NCI-H748 treated with DMSO at 0.1 percent for 48 hours (cell line): ENCODE data around the gene LDLR.
"Not testable (repeated sequence)": the region's sequence is repeated elsewhere in the genome, so short reads cannot be mapped to it uniquely, and the experiment has no call there.

Source experiments
- DNase-seq: peaks from one replicate; lab custom pipeline; 2025; lab: John Stamatoyannopoulos, UW

LDLR gene

DNA sequence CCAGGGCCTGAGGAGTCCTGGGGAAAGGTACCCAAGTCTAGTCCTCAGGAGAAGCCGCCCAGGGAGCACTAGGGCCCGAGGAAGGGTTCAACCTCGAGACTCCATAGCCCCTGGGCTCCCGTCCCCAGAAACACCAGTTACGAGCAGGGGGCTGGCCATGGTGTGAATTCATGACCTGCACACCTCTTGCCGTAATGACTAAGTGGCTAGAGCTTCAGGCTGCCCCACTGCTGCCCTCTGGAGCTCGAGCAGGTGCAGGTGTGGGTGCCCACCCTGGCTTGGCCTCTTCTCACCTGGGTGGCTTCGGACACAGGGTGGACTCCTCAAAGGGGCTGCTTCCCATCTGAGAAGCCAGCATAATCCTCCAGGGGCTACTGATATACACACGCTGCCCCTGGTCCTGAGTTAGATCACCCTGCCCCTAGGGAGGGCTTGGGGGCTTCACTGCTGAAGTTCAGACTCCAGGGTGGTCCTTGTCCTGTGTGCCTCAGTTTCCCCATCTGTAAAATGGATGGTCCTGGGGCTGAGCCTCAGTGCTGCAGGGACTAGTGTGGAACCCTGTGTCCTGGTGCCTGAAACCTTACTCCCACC lies 52.8 kb downstream of the LDLR start:
- DNase-seq = no peak

DNA sequence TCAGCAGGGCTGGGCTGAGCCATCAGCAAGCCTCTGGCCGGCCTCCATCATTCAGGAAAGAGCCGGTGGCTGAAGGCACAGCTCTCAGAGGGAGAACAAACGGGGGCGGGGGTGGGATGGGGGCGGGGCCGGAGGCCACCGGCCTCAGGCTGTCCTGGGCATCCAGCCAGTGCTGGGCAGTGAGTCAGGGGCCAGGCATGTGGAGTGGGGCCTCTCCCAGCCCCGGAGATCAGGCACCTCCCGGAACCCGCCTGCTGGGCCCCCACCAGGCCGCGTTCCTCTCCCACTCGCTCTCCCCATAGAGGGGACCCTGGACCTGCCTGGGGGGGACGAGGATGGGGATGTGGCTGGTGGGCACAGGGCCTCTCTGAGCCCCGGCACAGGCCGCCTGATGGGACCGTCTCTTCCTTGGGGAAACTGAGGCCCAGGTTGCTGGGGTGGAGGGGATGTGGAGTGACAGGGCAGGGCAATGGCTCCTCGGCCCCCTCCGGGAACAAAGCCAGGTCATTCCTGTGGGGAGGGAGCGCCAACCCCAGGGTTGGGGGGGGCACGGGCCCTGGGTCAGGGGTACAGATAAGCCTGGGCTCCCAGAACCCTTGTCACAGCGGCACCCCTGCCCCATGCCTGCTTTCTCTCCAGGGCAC lies 53.4 kb downstream of the LDLR start:
- no peak for DNase-seq

DNA sequence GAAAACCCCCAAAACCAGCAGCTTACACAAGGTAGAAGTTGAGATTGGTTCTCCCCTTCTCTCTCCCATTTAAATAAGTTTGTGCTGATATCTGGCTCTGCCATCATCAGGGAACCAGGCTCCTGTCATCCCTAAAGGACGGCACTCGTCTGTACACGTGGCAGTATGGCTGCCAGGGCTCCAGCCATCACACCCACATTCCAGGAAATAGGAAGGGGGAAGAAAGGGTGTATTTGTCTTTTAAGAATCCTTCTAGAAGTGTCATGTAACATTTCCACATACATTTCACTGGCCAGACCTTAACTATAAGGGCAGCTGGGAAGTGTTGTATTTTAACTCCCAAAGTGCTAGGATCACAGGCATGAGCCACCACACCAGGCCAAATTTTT lies 56.3 kb downstream of the LDLR start:
- DNase-seq = no peak

DNA sequence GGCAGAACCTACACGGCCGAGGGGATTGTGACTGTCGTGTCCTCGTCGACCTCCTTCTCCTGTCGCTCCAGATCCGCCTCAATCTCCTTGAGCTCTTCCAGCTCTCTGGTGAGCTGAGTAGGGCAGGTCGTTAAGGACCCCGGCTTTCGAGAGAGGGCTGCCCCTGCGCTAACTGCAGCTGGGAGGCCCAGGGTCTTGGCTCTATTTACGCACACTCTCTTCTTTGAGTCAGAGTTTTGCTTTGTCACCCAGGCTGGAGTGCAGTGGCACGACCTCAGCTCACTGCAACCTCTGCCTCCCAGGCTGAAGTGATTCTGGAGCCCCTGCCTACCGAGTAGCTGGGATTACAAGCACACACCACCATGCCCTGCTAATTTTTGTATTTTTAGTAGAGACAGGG lies 58.7 kb downstream of the LDLR start:
- no peak for DNase-seq

DNA sequence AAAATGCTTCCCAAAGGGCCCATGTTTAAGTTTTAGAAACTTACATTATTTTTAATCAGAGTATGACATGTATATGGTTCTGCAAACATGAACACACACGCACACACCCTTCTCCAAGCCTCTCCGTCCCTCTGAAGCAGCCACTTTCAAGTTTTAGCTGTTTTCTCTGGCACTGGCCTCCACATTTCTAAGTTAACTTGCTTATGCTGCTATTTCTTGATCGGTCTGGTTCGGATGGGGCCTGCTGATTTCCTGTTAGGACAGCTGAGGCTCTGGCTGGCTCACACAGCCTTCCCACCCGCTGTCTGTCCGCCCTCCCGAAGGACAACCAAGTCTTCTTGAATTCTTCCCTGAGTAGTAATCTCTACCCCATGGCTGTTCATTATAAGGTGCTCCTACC lies 61.9 kb downstream of the LDLR start:
- no peak for DNase-seq

DNA sequence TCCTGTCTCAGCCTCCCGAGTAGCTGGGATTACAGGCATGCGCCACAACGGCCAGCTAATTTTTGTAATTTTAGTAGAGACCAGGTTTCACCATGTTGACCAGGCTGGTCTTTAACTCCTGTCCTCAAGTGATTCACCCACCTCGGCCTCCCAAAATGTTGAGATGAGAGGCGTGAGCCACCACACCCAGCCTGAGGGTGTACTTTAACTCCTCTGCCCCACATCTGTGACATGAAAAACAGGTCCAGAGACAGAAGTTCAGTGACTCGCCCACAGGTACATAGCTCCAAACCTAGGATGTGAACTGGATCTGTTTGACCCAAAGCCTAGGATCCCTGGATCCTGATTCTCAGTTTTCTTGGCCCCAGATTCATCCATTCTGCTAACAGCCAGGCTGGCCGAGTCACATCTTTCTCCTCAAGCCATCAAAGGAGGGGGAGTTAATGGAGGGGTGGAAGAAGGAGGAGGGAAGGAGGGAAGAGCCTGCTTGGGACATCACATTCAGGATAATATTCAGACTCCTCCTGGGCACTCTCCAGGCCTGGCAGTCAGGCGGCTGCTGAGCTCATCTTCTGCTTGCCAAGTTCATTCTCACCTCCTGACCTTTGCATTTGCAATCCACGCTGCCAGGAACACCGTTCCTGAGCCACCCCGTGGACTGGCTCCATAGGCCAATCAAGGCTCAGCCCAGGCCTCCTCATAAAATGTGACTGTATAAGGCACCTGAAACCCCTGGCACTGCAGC lies 63.2 kb downstream of the LDLR start:
- DNase-seq = no peak

DNA sequence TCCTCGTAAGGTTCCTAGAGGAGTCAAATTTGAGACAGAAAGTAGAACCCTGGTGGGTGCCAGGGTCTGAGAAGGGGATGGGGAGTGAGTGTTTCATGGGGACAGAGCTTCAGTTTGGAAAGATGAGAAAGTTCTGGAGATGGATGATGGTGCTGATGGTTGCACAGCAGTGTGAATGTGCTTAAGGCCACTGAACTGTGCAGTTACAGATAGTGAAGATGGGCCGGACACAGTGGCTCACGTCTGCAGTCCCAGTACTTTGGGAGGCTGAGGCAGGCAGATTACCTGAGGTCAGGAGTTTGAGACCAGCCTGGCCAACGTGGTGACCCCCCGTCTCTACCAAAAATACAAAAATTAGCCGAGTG lies 65.4 kb downstream of the LDLR start:
- DNase-seq = no peak

DNA sequence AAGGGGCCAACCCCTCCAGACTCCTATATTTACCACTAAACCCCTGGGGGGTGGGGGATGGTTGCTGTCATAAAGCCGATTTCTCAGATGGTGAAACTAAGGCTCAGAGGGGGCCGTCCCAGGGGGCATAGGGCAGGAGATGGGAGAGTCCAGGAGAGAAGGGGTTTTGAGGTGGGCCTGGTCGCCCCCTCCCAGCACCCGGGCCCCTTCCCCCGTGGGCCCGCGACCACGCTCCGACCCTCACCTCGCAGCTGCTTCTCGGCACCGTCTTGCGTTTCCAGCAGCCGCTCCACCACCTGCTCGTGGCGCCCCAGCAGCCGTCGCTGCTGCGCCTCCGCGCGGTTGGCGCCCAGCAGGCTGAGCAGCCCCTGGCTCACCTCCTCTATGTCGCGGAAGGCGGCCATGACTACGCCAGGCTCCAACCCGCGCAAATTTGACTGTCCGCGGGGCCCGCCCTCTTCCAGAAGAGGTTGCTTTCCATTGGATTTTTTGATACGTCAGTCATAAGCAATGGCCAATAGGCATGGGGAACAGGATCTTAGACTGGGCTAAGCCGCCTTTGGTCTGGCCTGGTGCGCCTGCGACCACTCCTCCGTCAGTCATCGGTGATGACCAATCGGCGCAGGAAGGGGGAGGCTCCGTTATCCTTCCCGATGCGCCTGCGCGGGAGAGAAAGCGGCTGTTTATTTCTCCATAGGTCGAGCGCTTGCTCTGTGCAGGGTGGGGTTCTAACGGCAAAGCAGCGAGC lies 66.3 kb downstream of the LDLR start, which contains the start of gene SPC24:
Gene SPC24 (minus strand): TSS at position 410 of the 748 bp plus-strand sequence. CDS start 6 bp downstream, at position 404.
- peak; percentile 93 for DNase-seq

DNA sequence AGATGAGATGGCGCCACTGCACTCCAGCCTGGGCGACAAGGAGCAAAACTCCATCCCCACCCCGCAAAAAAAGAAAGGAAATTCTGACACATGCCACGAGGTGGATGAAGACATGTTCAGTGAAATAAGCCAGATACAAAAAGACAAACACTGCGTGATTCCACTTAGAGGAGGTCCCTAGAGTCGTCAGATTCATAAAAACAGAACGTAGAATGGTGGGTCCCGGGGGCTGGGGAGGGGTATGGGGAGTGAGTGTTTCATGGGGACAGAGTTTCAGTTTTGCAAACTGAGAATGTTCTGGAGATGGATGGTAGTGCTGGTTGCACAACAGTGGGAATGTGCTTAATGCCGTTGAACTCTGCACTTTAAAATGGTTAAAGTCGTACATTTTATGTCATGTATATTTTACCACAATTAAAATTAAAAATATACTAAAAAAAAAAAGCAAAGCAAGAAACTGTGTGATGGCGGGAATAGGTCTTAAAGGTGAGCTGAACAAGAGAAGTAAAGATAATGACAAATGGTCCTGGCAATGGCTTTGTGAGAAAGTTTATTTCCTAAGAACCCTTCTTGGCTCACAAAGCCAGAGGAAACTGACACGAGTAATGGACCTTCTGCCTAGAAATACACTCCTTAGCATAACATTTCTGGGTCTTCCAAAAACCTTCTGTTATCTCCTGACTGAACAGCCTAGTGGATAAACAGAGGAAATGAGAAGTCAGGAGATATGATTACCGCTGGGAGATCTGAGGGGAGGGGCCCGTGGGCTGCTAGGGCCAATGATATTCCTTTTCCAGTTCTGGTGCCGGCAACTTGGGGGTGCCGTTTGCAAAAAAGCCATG lies 70.6 kb downstream of the LDLR start:
- no peak for DNase-seq

DNA sequence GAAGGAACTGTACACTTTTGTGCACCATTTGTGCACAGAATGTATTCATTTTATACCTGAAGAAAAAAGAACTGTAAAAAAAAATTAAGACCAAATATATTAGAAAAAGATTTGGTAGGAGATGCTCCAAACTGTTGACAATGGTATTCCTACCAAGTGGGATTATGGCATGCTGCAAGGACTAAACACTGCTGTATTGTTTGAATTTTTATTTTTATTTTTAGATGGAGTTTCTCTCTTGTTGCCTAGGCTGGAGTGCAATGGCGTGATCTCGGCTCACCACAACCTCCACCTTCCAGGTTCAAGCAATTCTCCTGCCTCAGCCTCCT lies 71.1 kb downstream of the LDLR start:
- DNase-seq = not testable (repeated sequence)

DNA sequence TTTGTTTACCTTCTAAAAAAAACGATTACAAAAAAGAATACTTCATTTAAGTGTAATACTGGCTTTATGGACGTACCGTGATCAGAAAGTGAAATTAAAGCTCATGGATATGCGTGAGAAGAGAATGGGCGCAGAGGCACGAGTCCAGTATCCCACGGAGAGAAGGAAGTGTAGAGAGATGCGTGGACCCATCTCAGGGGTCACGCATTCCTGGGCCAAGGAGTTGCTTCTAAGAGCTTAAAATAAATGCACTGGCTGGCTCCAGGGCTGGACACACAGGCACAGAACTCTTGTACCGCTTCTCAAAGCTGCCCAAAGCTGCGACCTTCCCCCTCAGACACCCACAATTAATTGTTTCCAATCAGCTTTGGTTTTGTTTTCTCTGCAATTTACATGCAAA lies 75.0 kb downstream of the LDLR start:
- no peak for DNase-seq

DNA sequence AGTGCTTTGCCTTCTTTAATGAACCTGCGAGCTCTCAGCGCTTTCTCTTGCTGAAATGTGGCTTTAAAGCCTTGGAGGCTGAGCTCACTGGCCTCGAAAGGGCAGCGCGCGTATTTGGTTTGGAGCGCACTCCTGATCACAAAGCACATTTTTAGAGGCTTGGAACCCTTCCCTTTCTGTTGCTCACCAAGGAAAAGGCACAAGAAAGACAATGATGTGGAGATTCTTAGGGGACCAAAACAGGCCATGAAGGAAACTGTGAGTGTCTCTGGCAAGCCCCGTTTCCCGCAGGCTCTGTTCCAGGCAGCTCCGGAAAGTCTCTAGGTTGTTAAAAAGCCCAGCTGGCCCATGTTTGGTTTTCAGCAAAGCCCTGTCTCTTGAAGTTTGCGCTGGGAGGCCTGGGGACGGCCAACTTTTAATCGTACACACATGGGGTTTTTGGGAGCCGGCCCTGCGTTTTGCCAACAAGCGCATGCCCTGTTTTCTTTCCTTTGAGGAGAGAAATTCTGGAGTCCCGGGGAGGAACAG lies 75.7 kb downstream of the LDLR start:
- DNase-seq = no peak

DNA sequence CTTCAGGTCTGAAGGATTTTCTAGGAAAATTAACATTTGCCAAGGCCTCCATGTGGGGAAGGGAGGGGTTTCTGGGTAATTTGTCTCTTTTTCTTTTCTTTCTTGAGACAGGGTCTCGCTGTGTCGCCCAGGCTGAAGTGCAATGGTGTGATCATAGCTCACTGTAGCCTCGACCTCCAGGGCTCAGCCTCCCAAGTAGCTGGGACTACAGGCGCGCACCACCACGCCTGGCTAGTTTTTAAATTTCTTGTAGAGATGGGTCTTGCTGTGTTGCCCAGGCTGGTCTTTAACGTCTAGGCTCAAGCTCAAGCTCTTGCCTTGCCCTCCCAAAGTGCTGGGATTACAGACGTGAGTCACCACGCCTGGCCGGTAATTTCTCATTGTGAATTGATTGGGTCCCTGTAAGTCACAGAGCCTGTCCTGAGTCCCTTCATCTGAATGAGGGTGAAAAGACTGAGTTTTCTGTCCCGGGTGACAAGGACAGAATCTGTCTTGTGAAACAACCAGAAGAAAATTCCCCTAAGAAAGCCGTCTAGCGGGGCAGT lies 76.3 kb downstream of the LDLR start:
- no peak for DNase-seq

DNA sequence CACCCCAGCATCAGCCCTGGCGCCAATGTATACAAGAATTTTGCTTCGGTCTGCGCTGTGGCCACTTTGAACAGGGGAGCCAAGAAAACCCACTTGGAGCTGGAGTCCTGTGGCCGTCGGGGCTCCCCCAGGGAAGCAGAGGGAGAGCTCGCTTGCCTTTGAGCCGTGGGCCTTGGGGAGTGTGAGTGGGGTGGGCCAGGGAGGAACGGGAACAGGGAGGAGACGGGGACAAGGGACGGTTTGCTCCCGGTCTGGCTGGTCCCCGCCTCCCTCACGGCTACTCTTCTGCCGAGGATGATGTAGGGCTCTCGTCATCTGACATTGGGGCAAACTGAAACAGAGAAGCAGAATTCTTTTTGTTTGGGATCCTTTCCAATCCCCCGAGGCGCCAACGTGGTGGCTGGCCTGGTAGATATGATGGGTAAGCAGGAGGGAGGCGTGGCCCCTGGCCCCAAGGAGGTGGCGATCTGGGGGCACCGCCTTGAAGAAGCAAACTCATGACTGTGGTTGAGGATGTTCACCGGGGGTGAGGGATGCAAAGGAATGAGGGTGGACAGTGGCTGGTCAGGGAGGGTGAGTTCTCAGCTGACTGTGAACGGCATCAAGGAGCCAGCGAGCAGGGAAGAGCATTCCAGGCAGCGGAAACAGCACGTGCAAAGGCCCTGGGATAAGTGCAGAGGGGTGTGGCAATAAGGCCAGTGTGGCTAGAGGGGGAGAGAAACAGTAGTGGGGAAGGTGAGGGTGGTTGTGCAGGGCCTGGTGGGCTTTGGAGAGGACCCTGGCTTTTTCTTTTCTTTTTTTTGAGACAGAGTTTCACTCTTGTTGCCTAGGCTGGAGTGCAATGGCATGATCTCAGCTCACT lies 77.2 kb downstream of the LDLR start:
- no peak for DNase-seq

DNA sequence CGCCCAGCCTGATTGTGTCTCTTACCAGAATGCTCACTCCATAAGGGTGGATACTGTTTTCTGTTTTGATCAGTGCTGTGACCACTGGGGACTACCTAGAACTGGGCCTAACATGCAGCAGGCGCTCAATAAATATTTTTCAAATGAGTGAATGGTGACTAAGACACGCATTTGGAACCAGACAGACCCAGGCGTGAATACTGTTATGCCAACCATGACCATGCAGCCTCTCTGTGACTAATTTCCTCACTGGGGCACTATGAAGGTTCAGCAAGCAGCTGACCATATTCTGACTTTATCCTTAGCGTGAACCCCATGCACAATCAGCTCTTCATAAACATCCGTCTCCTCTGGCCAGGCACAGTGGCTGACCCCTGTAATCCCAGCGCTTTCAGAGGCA lies 79.3 kb downstream of the LDLR start:
- DNase-seq = no peak

DNA sequence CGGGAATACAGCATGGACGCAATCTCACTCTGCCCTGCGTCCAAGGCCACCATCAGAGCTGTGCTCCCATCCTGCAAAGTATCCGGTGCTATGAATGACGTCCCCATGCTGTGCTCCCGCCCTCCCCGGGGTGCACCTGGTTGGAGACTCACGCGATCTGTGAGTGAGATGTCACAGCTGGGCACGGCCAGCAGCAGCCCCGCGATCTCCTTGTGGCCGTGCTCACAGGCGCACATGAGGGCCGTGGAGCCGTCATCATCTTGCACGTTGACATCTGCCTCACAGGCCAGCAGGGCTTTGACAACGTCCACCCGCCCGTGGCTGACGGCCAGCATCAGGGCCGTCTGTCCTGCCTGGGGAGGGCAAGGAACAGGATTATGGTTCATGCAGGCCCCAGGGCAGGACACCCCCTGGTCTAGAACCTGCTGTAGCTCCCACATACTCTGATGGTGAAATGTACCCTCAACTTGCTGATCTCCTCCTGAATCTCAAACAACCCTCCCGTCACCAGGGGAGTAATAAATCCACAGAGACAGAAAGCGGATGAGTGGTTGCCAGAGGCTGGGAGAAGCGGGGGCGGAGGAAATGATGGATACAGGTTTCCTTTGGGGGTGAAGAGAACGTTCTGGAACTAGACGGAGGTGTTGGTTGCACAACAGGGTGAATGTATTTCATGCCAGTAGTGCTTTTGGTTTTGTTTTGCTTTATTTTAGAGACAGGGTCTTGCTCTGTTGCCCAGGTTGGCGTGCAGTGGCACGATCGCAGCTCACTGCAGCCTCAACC lies 80.8 kb downstream of the LDLR start:
- no peak for DNase-seq

DNA sequence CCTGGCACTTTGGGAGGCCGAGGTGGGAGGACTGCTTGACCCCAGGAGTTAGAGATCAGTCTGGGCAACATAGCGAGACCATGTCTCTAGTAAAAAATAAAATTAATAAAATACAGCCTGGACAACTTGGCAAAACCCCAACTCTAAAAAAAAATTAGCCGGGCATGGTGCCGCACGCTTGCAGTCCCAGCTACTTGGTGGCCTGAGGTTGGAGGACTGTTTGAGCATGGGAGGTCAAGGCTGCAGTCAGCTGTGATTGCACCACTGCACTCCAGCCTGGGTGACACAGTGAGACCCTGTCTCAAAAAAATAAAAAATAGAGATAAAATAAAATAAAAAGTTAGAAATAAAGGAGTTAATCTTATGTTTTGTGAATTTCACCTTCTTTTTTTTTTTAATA lies 81.9 kb downstream of the LDLR start:
- no peak for DNase-seq

DNA sequence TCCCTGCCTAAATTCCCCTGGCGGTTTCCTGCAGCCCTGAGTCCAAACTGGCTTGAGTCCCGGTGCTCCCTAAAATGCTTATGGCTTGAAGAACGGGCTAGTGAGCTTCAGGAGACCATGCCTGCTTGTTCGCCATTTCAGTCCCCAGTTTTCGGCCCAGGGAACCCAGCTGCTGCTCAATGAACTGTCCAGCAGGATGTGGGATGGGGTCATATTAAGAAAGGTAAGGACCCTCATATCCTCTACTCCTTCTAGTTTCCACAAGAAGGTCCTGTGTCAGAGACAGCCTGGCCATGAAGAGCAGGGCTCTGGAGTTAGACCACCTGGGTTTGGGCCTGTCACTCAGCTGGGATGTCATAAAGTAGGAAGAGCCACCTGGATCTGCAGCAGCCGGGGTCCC lies 83.3 kb downstream of the LDLR start:
- DNase-seq = no peak

DNA sequence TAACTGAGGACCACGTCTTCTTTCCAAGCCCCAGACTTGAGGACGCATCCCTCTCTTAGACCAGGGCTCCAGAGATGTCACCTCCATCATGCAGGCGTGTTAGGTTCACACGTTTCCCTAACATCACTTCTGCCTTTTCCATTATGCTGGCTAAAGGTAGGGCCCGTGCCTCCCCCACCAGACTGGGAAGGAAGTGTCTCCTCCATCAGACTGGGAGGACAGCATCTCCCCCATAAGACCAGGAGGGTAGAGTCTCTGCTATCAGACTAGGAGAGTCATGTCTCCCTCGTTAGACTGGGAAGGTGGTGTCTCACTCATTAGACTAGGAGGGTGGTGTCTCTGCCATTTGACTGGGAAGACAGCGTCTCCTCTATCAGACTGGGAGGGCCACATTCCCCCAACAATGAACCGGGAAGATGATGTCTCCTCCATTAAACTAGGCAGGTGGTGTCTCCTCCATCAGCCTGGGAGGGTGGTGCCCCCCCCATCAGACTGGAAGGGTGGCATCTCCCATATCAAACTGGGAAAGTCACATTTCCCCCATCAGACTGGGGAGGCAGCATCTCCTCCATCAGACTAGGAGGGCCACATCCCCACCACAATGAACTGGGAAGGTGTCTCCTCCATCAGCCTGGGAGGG lies 84.4 kb downstream of the LDLR start:
- DNase-seq = no peak
